Nephron (organoid): ENCODE data around the gene RPLP1.

ENCODE experiments used
- H3K27ac Mint-ChIP-seq, 3 experiments: 2 replicates each; pipeline ENCODE4 v1.8.0; 2020; ENCODE audit warnings: mixed read lengths in 3 of 3, mild to moderate bottlenecking in 2 of 3, moderate library complexity in 1 of 3
- H3K27me3 Mint-ChIP-seq: 2 replicates; pipeline ENCODE4 v1.8.0; 2021; ENCODE audit warnings: low read depth, mild to moderate bottlenecking, moderate library complexity, mixed read lengths
- H3K36me3 Mint-ChIP-seq: 2 replicates; pipeline ENCODE4 v1.8.0; 2020; ENCODE audit warnings: low read depth, mixed read lengths
- H3K4me1 Mint-ChIP-seq: 2 replicates; pipeline ENCODE4 v1.8.0; 2020; ENCODE audit warnings: mixed read lengths
- H3K4me3 Mint-ChIP-seq, 3 experiments: 2 replicates each; pipeline ENCODE4 v1.8.0; 2020; ENCODE audit warnings: mild to moderate bottlenecking in 3 of 3, mixed read lengths in 3 of 3, moderate library complexity in 2 of 3
- H3K9me3 Mint-ChIP-seq: 2 replicates; pipeline ENCODE4 v1.8.0; 2020; ENCODE audit warnings: mixed read lengths
- TF ChIP-seq, protein P1 (sequence below), 3 experiments: fragments of 200-600 bp; sonication (generic); IDR thresholded peaks; one replicate each; pipeline ENCODE4 v1.5.0; 2021; ENCODE audit warnings: antibody characterized with exemption in 3 of 3; ENCODE audit not compliant: unreplicated experiment in 3 of 3

Gene RPLP1

DNA sequence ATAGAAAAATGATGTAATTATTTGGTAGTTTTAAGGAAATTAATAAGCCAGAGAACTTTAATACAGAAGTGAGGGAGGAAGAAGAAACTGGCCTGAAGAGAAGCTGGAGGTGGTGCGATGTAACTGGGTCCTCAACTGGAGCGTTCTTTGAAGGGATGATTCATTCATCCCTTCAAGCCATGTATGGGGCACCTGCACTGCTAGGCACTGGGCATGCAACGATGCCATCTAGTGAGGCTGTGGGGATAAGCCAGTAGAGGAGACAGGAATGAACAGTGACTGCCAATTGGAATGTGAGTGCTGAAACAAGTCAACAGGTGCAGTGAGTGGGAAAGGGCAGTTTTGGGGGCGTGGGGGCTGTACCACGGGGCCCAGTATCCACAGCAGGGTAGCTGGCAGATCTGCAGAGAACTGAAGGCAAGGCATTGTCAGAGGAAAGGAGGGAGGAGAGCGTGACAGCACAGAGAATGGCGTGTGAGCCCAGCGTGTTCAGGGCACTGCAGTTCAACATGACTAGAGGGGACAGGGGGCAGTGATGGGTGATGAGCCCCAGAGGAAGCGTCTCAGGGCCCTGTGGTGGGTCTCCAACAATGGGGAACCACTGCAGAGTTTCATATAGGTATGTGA is 42.3 kb upstream of the RPLP1 start:
- Mint-ChIP-seq H3K27ac (no peak overlapping the region), H3K4me3 (no peak overlapping the region), H3K27me3 (peaks cover 8% of the 10 kb centered on the region), H3K36me3 (no peaks in the 10 kb centered on the region), H3K4me1 (peaks cover 12% of the 10 kb centered on the region), H3K9me3 (no peaks in the 10 kb centered on the region)
- TF ChIP-seq, protein P1, sequence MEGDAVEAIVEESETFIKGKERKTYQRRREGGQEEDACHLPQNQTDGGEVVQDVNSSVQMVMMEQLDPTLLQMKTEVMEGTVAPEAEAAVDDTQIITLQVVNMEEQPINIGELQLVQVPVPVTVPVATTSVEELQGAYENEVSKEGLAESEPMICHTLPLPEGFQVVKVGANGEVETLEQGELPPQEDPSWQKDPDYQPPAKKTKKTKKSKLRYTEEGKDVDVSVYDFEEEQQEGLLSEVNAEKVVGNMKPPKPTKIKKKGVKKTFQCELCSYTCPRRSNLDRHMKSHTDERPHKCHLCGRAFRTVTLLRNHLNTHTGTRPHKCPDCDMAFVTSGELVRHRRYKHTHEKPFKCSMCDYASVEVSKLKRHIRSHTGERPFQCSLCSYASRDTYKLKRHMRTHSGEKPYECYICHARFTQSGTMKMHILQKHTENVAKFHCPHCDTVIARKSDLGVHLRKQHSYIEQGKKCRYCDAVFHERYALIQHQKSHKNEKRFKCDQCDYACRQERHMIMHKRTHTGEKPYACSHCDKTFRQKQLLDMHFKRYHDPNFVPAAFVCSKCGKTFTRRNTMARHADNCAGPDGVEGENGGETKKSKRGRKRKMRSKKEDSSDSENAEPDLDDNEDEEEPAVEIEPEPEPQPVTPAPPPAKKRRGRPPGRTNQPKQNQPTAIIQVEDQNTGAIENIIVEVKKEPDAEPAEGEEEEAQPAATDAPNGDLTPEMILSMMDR (IDR thresholded peaks at IDR 0.05; ENCODE audit: unreplicated experiment in 3 of 3): peak in 2 of 3 experiments; percentile 21 to 38

DNA sequence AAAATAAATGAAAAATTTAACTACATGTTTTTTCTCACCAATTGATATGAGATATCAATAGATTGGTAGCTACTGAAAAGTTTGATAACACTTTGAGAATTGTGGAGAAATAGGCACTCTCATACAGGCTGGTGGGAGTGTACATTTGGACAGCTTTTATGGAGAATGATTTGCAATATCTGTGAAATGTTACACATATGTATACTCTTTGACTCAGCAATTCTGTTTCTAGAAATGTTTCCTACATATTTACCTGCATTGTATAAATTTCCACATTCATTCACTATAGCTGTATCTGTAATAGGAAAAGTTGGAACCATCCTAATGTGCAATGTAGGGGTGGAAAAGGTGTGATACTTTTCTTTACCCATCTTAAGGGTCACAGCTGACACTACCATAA is 40.3 kb upstream of the RPLP1 start:
- H3K4me3 Mint-ChIP-seq: peak overlapping the region in 1 of 3 experiments; percentile 59
- TF ChIP-seq, protein P1 (IDR thresholded peaks at IDR 0.05; ENCODE audit: unreplicated experiment in 3 of 3): no peak
- H3K27ac Mint-ChIP-seq: no peak overlapping the region
- H3K4me1 Mint-ChIP-seq: peaks cover 19% of the 10 kb centered on the region
- peaks cover 4% of the 10 kb centered on the region for H3K27me3 Mint-ChIP-seq
- H3K9me3 Mint-ChIP-seq: no peaks in the 10 kb centered on the region
- H3K36me3 Mint-ChIP-seq: no peaks in the 10 kb centered on the region

GRCh38 chr15:69412701-69413100 is 39.9 kb upstream of the RPLP1 start:
- Mint-ChIP-seq H3K4me1 (peaks cover 19% of the 10 kb centered on the region), H3K9me3 (no peaks in the 10 kb centered on the region), H3K27me3 (peaks cover 4% of the 10 kb centered on the region), H3K4me3 (peak overlapping the region; percentile 91 to 95 (median 91)), H3K36me3 (peaks cover 3% of the 10 kb centered on the region), H3K27ac (no peak overlapping the region)
- TF ChIP-seq, protein P1 (IDR thresholded peaks at IDR 0.05; ENCODE audit: unreplicated experiment in 3 of 3): no peak

DNA sequence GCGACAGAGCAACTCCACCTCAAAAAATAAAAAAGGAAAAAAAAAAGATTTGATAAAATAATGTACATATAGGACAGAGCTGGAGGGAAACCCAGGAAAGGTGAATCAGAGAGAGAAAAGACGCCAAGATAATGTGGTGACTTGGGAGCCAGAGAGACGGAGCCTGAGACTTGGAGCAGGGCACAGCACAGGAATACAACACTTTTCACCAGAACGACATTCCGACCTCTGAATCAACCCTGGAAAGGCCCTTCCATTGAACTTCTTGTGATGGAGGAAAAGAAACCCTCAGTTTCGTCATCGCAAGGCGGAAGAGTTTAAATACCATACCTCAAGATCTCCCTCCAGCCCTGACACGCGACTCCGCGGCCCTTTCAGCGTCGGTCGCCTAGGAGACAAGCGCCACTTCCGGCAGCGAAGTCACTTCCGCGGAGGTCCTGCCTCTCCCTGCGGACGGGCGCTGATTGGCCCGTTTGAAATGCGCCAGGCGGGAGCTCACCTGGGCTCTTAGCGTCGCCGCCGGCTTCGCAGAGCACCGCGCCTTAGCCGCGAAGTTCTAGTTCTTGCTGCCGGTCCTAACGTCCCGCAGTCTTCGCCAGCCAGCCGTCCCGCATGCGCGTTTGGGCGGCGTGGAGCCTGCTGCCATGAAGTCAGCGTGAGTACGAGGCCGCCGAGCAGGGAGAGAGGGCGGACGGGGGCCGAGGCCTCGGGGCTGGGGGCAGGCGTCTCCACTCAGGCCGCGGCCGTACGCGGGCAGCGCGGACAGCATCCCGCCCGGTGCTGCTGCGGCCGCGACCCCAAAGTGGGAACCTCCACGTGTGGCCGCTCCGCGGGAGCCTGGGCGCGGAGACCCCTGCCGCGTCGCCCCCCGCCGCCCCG is 38.6 kb upstream of the RPLP1 start, which contains the start of gene KIF23:
Gene KIF23, plus strand, starts transcription at position 528 of the 879 bp plus-strand sequence. Its CDS starts 117 bp downstream, at position 645.
- H3K27me3 Mint-ChIP-seq: peaks cover 4% of the 10 kb centered on the region
- no peaks in the 10 kb centered on the region for H3K9me3 Mint-ChIP-seq
- peak within 1 kb of the TSS; percentile 91 to 95 (median 91) for H3K4me3 Mint-ChIP-seq
- peak within 1 kb of the TSS; percentile 68 to 85 (median 84) for H3K27ac Mint-ChIP-seq
- TF ChIP-seq, protein P1 (IDR thresholded peaks at IDR 0.05; ENCODE audit: unreplicated experiment in 3 of 3): no peak
- H3K36me3 Mint-ChIP-seq: peaks cover 11% of the 10 kb centered on the region
- peaks cover 19% of the 10 kb centered on the region for H3K4me1 Mint-ChIP-seq

DNA sequence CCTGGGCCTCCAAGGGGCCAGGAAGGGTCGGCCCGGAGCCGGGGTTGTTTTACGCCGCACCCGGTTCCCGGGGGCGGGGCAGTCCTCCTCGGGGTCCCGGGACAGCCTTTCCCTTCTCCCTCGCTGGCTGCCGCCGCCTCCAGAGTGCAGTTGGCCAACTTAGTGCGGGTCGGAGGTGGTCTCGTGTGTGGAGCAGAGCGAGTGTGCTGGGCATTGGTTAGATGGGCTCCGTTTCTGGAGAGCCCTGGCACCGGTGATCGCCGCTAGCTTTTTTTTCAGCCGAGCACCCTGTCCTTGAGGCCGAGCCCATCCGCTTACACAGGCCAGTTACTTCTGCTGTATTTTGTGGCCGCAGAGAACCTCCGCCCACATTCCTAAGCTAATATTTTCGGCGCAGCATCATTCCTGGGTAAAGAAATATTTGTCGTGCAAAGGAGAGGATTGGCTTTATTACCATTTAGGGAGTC is 37.9 kb upstream of the RPLP1 start:
- Mint-ChIP-seq H3K4me1 (peaks cover 19% of the 10 kb centered on the region), H3K27me3 (peaks cover 4% of the 10 kb centered on the region), H3K9me3 (no peaks in the 10 kb centered on the region), H3K36me3 (peaks cover 18% of the 10 kb centered on the region), H3K27ac (peak overlapping the region; percentile 68 to 85 (median 84)), H3K4me3 (peak overlapping the region; percentile 87 to 89 (median 89))
- TF ChIP-seq, protein P1 (IDR thresholded peaks at IDR 0.05; ENCODE audit: unreplicated experiment in 3 of 3): no peak
